Mucosa of descending colon (tissue), 3 donors: Measurements from ENCODE around the gene CREB1. TPM values are rescaled to one million over a fixed set of nuclear protein-coding genes. Genes with fewer than 3 reads are reported as not detected.
"Not testable (repeated sequence)": the region's sequence is repeated elsewhere in the genome, so short reads cannot be mapped to it uniquely, and the experiment has no call there.

Experiments used
- ATAC-seq: fragments of 200-7000 bp; cut with Tn5 transposase; one replicate; pipeline ENCODE4 v1.9.1; 2020; ENCODE audit warnings: mild to moderate bottlenecking, moderate library complexity
- DNase-seq, 3 donors: peaks; one replicate each; pipeline ENCODE4 v3.0.0-alpha.2; 2020
- H3K36me3 ChIP-seq: fragments of 200-600 bp; one replicate; pipeline ENCODE4 v1.8.0; 2021; ENCODE audit warnings: low read depth, mild to moderate bottlenecking
- H3K4me1 ChIP-seq: fragments of 200-600 bp; one replicate; pipeline ENCODE4 v1.8.0; 2021; ENCODE audit warnings: low read depth, mild to moderate bottlenecking
- H3K4me3 ChIP-seq: fragments of 200-600 bp; one replicate; pipeline ENCODE4 v1.8.0; 2021; ENCODE audit warnings: mild to moderate bottlenecking
- H3K9me3 ChIP-seq: fragments of 200-600 bp; one replicate; pipeline ENCODE4 v1.8.0; 2021; ENCODE audit warnings: mild to moderate bottlenecking
- intact Hi-C, 2 donors: fragments of 100-400 bp; cut with DNase I in 1 of 2; cut with micrococcal nuclease in 1 of 2; formaldehyde crosslinking; loops; one replicate each; pipeline versions ENCODE4 v1.11.0 to v1.11.1; 2022; cut with DNase I, micrococcal nuclease
- total RNA-seq, 3 donors: library from RNA; stranded (reverse); fragmentation: NEBNext Ultra II Directional in 2 of 3; extraction: Animal tissue kit (Norgen Biotek cat#: 25700) in 2 of 3; gene quantifications; one replicate each; pipeline versions ENCODE4 v1.2.1 to v1.2.4, GENCODE V29; 2021 to 2023
- TF ChIP-seq, protein P1 (sequence below): fragments of 200-600 bp; IDR thresholded peaks from one replicate; pipeline ENCODE4 v1.8.0; 2022; ENCODE audit warnings: antibody characterized with exemption, mild to moderate bottlenecking
- donor health status: DM: no; HTN: no; CAD: no; lungs with moderate emphysema.
- donor health status: DM: no; HTN: no; CAD: no.
- donor health status: DM: no; HTN: yes; CAD: no.

CREB1 gene
- total RNA-seq, 3 donors from 2014 or later: 51.1 to 65.0 (median 53.3) TPM

GRCh38 chr2:207632575-207633493 is 103.1 kb downstream of the CREB1 start:
- intact Hi-C loops: no loop called here
- H3K9me3 ChIP-seq: no peaks in the 10 kb centered on the region
- no peak overlapping the region for H3K4me3 ChIP-seq
- no peaks in the 10 kb centered on the region for H3K4me1 ChIP-seq
- DNase-seq (no peak), ATAC-seq (peak; percentile 46)
- TF ChIP-seq, protein P1, sequence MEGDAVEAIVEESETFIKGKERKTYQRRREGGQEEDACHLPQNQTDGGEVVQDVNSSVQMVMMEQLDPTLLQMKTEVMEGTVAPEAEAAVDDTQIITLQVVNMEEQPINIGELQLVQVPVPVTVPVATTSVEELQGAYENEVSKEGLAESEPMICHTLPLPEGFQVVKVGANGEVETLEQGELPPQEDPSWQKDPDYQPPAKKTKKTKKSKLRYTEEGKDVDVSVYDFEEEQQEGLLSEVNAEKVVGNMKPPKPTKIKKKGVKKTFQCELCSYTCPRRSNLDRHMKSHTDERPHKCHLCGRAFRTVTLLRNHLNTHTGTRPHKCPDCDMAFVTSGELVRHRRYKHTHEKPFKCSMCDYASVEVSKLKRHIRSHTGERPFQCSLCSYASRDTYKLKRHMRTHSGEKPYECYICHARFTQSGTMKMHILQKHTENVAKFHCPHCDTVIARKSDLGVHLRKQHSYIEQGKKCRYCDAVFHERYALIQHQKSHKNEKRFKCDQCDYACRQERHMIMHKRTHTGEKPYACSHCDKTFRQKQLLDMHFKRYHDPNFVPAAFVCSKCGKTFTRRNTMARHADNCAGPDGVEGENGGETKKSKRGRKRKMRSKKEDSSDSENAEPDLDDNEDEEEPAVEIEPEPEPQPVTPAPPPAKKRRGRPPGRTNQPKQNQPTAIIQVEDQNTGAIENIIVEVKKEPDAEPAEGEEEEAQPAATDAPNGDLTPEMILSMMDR: no peak
- no peaks in the 10 kb centered on the region for H3K36me3 ChIP-seq

DNA sequence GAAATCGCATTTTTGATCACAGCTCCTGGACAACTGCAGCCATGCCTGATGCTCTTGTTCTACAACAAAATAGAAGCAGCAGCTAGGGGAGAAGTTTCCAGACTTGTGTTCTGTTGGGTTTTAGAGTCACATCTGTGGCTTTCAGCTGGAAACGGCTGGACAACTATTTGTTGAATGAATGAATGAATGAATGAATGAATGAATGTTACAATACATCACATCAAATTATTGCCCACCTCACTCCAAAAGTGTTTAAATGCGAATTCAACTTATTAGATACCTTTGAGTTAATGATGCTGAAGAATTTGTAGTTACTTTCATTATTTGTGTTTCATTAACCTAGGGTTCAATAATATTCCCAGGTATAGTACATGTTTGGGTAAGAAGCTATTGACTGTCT is 103.9 kb downstream of the CREB1 start:
- TF ChIP-seq, protein P1: no peak
- H3K36me3 ChIP-seq: no peaks in the 10 kb centered on the region
- DNase-seq: no peak
- H3K4me3 ChIP-seq: no peak overlapping the region
- H3K9me3 ChIP-seq: no peaks in the 10 kb centered on the region
- no peaks in the 10 kb centered on the region for H3K4me1 ChIP-seq
- intact Hi-C loops: no loop called here
- no peak for ATAC-seq

- intact Hi-C loops: no loop called here
- TF ChIP-seq, protein P1: no peak
- Histone ChIP-seq H3K4me1 (no peaks in the 10 kb centered on the region), H3K36me3 (no peaks in the 10 kb centered on the region), H3K9me3 (no peaks in the 10 kb centered on the region), H3K4me3 (no peak overlapping the region)
- ATAC-seq: no peak
- DNase-seq: no peak
These were observed 105.9 kb downstream of the CREB1 start for GRCh38 chr2:207635468-207636200.

DNA sequence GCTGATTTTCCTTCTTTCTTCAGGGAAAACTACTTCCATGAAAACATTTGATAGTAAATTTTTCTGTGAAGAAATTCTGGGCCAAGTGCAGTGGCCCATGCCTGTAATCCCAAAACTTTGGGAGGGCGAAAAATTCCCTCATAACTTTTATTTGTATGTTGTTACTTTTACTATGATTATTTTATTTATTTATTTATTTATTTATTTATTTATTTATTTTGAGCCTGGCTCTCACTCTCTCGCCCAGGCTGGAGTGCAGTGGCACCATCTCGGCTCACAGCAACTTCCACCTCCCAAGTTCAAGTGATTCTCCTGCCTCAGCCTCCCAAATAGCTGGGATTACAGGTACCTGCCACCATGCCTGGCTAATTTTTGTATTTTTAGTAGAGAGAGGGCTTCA is 109.5 kb downstream of the CREB1 start:
- ATAC-seq, H3K9me3 ChIP-seq, DNase-seq, intact Hi-C loops, H3K36me3 ChIP-seq, H3K4me3 ChIP-seq, H3K4me1 ChIP-seq: not testable (repeated sequence)

DNA sequence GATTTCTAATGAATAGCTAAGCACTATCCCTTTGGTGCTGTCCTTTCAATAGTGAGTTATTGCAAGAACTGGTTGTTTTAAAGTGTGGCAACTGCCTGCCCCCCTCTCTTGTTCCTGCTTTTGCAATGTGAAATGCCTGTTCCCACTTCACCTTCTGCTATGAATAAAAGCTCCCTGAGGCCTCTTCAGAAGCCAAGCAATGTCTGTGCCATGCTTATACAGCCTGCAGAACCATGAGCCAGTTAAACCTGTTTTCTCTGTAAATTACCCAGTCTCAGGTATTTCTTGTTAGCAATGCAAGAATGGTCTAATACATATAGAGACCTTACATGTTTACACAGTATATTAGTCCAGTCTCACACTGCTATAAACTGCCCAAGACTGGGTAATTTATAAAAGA is 110.4 kb downstream of the CREB1 start:
- H3K4me1 ChIP-seq: no peaks in the 10 kb centered on the region
- H3K36me3 ChIP-seq: no peaks in the 10 kb centered on the region
- TF ChIP-seq, protein P1: no peak
- intact Hi-C loops: no loop called here
- no peaks in the 10 kb centered on the region for H3K9me3 ChIP-seq
- ATAC-seq: no peak
- no peak for DNase-seq
- H3K4me3 ChIP-seq: no peak overlapping the region

DNA sequence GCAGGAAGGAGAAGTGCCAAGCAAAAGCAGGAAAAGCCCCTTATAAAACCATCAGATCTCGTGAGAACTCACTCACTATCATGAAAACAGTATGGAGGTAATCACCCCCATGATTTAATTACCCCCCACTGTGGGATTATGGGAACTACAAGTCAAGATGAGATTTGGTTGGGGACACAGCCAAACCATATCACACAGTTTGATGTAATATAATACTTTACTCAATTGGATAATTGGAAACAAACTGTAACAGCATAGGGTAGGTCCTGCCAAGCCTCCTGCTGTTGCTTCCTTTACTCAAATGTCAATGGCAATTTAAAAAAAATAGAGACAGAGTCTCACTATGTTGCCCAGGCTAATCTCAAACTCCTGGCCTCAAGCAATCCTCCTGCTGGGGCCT is 110.9 kb downstream of the CREB1 start:
- Histone ChIP-seq H3K9me3 (no peaks in the 10 kb centered on the region), H3K4me1 (no peaks in the 10 kb centered on the region), H3K36me3 (no peaks in the 10 kb centered on the region), H3K4me3 (no peak overlapping the region)
- intact Hi-C loops: no loop called here
- TF ChIP-seq, protein P1: no peak
- ATAC-seq: no peak
- no peak for DNase-seq
